GM12891 (cell line): Measurements from ENCODE around the gene CAVIN1.

Experiments used
- PAX5 ChIP-seq: IDR thresholded peaks from 2 replicates; pipeline ENCODE4 v1.6.1; 2011; ENCODE audit warnings: low read length, moderate library complexity, mild to moderate bottlenecking; ENCODE audit not compliant: insufficient read depth, severe bottlenecking
- POLR2A ChIP-seq: IDR thresholded peaks from 2 replicates; pipeline ENCODE4 v1.6.1; 2011; ENCODE audit warnings: low read depth, low read length, control low read depth
- POLR2AphosphoS5 ChIP-seq: IDR thresholded peaks from 2 replicates; pipeline ENCODE4 v1.6.1; 2011; ENCODE audit warnings: low read depth, low read length, control low read depth
- POU2F2 ChIP-seq: IDR thresholded peaks from 2 replicates; pipeline ENCODE4 v1.6.1; 2011; ENCODE audit warnings: low read depth, mild to moderate bottlenecking, control low read depth, low read length, moderate library complexity
- SPI1 ChIP-seq: IDR thresholded peaks from 2 replicates; pipeline ENCODE4 v1.6.1; 2011; ENCODE audit warnings: low read depth, low read length, control low read depth
- TAF1 ChIP-seq: IDR thresholded peaks from 2 replicates; pipeline ENCODE4 v1.6.1; 2011; ENCODE audit warnings: low read depth, low read length, control low read depth

GRCh38 chr17:42388381-42389134 is 34.5 kb downstream of the CAVIN1 start, which contains the start of gene STAT3:
- TF ChIP-seq POLR2AphosphoS5 (no peak; the same call in 1 of the 2 replicates), POLR2A (0 out of 2 replicates have a peak, but pooled peaks have one; percentile 29), TAF1 (no peak; the same call in none of the 2 replicates), POU2F2 (peak; percentile 100), SPI1 (no peak), PAX5 (no peak)
